Vagina (tissue), 2 donors: ENCODE data around the gene VIPR2.

Source experiments
- POLR2A ChIP-seq, 2 donors: fragments of 450-650 bp; IDR thresholded peaks; one replicate each; pipeline ENCODE4 v1.6.1; 2017; ENCODE audit warnings: antibody characterized with exemption in 2 of 2, mild to moderate bottlenecking in 2 of 2, moderate library complexity in 2 of 2
- TF ChIP-seq, protein P1 (sequence below), 3 experiments: fragments of 450-650 bp in 2 of 3; fragments of 200-600 bp in 1 of 3; sonication (generic) in 1 of 3; IDR thresholded peaks; one replicate each; pipeline ENCODE4 v1.5.1; 2017 to 2019; ENCODE audit warnings: antibody characterized with exemption in 3 of 3, mild to moderate bottlenecking in 2 of 3, moderate library complexity in 2 of 3

- TF ChIP-seq POLR2A (IDR thresholded peaks at IDR 0.05) = no peak
- TF ChIP-seq, protein P1, sequence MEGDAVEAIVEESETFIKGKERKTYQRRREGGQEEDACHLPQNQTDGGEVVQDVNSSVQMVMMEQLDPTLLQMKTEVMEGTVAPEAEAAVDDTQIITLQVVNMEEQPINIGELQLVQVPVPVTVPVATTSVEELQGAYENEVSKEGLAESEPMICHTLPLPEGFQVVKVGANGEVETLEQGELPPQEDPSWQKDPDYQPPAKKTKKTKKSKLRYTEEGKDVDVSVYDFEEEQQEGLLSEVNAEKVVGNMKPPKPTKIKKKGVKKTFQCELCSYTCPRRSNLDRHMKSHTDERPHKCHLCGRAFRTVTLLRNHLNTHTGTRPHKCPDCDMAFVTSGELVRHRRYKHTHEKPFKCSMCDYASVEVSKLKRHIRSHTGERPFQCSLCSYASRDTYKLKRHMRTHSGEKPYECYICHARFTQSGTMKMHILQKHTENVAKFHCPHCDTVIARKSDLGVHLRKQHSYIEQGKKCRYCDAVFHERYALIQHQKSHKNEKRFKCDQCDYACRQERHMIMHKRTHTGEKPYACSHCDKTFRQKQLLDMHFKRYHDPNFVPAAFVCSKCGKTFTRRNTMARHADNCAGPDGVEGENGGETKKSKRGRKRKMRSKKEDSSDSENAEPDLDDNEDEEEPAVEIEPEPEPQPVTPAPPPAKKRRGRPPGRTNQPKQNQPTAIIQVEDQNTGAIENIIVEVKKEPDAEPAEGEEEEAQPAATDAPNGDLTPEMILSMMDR (IDR thresholded peaks at IDR 0.05) = no peak
Measured at GRCh38 chr7:159078911-159079270, 65.8 kb downstream of the VIPR2 start.
